ENCODE results near the gene ZNF532. TPM values are rescaled to one million over a fixed set of nuclear protein-coding genes. Genes with fewer than 3 reads are reported as not detected.
"Not testable (repeated sequence)": the region's sequence is repeated elsewhere in the genome, so short reads cannot be mapped to it uniquely, and the experiment has no call there.

Gene ZNF532
- total RNA-seq, 1 donor from 2014 or later, result 89.9 TPM

DNA sequence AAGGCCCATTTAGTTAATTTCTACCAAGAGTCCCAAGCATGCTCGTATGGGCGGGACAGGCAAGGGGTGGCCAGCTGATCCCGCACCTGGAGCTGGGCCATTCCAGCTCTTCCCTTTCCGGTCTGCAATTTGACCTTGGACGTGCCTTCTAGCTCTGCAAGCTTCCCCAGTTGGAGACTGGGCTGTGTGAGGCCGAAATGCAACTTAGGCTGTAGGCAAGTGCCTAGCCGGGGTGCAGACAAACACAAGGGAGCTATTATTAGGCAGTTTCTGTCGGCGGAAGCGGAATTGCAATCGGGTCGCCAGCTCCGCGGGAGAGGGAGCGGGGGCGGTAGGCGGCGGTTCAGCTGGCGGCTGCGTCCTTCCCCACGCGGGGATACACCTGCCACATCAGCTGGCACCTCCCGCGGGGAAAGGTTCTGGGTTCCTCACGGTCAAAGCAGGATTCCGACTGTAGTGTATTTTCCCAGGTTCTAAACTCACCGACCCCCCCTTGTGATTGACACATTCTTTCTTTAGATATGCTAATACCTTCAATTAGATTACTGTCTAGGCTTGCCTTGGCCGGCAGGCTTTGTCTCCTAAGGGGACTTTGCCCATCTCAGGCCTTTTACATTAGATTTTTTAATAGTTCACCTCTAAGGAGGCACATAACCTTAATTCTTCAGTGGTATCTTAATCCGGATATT, 17.1 kb upstream of the ZNF532 start:
- no peak for DNase-seq (ENCODE audit: low read depth)

DNA sequence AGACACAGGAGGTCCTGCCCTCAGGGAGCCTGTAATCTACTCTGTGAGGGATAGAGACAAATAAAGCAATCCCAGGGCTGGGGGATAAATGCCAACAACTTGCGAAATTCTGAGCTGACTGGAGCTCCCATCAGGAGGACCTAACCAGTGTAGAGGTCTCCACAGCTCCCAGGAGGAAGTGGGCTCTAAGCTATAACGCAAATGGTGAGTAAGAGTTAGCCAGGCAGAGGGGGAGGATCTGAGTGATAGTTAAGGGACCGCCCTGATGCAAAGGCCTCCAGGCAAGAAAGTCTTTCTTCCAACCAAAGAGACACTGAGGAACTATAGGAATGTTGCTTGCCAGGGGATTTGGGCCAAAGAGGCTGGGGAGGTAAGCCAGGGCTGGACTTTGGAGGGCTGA, 16.0 kb upstream of the ZNF532 start:
- DNase-seq (ENCODE audit: low read depth), result no peak

GRCh38 chr18:58850786-58851469, 13.7 kb upstream of the ZNF532 start:
- DNase-seq (ENCODE audit: low read depth), result no peak

DNA sequence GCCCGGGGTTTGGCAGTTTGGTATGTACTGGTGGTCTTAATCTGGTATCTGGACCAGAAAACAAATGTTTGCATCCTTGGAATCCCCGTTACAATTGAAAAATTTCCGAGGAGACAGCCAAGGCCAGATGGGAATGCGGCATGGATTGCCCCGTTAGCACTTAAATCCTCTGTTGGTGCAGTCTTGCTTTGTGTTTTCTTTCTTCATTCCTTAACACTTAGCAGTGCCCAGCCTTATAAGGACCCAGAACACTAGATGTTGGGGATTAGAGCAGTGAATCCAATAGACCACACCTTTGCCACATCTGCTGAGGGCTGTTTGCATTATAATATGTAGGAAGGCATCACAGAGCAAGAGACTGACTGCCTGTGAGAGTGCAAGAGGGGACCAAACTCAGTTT, 12.8 kb upstream of the ZNF532 start:
- no peak for DNase-seq (ENCODE audit: low read depth)

- no peak for DNase-seq (ENCODE audit: low read depth)
Measured at GRCh38 chr18:58852629-58853028, 12.0 kb upstream of the ZNF532 start.

DNA sequence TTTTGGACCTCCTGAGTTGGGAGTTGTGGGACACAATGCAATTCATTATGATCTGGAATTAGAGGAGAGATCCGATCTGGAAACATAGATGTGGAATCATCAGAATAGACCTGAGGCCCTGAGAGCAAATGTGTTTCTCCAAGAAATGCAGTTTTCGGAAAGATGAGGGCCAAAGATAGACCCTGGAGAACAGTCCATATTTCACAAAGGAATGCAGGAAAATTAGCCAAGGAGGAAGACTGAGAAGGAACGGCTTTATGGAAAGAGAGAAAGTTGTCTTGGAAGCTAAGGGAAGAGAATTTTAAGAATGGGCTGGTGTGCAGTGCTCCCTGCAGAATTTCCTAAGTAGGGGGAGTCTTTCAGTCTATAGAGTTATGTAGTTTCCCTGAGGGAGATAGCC, 11.1 kb upstream of the ZNF532 start:
- no peak for DNase-seq (ENCODE audit: low read depth)

- DNase-seq (ENCODE audit: low read depth), result not testable (repeated sequence)
Measured at GRCh38 chr18:58855521-58855920, 9.2 kb upstream of the ZNF532 start.

GRCh38 chr18:58856881-58857280, 7.8 kb upstream of the ZNF532 start:
- DNase-seq (ENCODE audit: low read depth), result peak; percentile 38

DNA sequence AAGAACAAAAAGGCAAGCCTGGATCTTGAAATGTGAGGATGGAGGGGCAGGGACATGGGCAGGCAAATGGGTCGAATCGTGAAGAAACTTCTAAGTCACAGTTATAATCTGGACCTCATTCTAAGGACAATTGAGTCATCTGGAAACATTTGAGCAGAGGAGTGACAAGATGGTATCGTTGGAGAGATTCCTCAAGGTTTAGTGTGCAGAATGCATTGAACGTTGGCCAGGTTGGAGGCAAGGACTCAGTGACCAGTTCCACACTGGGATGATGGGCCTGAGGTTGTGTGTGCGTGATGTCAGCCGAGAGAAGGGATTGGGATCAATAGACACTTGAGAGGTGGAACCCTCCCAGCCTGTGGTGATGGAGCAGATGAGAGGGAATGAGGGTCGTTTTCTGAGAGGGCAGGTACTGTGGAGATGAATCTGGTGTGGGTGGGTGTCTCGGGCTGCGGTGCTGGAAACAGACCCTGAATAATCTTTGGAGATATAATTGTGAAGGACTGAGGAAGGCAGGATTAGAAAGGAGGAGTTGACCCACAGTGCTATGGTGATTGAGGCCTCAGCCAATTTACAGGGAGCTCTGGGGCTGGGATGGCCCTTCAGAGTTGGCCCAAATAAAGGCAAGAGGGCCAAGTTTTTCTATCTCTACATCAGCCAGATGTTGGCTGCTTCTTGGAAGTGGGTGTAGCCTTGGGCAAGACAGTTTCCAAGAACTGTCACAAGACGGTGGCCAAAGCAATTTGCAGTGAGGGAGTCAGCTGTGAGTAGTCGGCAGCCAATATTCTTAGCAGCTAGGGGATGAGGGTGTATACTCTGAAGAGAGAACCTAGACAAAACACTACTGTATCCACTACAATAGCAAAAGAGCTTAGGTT, 5.8 kb upstream of the ZNF532 start:
- no peak for DNase-seq (ENCODE audit: low read depth)

- no peak for DNase-seq (ENCODE audit: low read depth)
Measured at GRCh38 chr18:58859907-58860306, 4.8 kb upstream of the ZNF532 start.

GRCh38 chr18:58860747-58861231, 3.9 kb upstream of the ZNF532 start:
- no peak for DNase-seq (ENCODE audit: low read depth)

- DNase-seq (ENCODE audit: low read depth), result no peak
Measured at GRCh38 chr18:58861353-58861752, 3.3 kb upstream of the ZNF532 start.

DNA sequence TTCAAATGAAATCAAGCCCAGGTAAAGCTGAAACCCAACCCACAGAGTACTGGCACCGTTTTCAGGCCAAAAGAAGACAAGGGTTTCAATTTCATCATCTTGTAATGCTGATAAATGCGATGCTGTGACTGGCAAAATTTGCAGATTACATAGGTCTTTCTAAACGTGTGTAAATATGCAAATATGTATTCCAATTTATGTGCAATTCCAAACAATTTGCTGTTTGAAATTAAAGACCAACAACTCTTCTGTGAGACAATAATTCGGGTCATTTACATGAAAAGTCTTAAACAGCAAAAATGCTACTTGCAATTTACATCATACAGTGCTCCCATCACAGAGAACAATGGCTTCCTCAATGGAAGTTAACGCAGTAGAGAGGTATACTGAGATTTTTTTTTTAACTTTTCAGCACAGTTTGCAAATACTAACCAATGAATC, 2.8 kb upstream of the ZNF532 start:
- no peak for DNase-seq (ENCODE audit: low read depth)

GRCh38 chr18:58862356-58862755, 2.3 kb upstream of the ZNF532 start:
- no peak for DNase-seq (ENCODE audit: low read depth)

DNA sequence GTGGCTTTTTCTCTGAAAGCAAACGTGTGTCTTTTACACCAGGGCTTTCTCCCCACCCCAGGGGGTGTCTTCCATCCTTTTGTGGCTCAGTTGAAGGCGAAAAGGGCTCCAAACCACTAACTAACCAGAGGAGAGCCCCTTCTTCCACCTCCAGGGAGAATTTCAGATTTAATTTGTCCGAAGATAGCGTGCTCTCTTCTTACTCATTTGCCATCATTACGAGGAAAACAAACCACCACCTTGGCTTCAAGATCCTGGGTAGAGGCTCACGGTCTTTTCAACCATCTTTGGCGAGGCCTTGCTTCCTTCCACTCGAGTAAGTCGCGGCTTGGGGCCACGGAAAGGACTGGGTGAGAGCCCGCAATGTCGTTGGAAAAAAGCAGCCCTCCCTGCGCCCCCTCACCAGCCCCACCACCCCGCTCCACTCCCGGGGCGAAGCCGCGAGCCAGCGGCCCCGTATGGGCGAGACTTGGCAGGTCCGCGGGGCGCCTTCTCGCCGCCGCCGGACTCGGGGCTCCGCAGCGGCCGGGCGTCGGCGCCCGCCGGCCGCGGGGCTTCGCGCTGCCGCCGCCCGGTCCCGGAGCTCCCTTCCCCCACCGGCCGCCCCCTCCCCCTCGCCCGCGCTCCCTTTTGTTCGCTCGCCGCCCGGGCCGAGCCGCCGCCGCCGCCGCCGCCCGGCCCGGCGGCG, 1.7 kb upstream of the ZNF532 start:
- DNase-seq (ENCODE audit: low read depth), result peak; percentile 40

DNA sequence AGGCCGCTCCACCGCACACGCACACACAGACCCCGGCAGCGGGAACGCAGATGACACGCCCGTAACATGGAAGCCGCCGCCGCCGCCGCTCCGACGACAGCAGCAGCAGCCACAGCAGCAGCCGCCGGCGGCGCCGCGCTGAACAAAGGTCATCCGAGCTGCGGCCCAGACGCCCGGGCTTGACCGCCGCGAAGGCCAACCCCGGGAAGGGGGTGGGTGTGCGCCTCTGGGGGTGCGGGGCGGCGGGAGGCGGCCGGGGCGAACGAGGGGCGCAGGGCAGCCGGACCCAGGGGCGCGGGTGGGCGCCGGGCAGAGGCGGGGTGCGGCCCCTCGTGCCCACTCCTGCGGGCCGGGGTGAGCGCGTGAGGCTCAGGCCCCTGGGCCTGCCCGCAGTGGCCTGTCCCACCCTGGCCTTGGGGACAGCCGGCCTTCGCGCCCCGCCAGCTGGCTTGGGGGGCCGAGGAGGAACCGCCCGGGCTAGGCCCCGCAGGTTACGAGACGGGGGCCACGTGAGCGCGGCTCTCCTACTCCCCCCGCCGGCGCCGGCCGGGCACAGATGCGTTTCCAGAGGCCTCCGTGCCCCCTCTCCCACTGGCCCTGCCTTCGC, 1.0 kb upstream of the ZNF532 start:
- no peak for DNase-seq (ENCODE audit: low read depth)

GRCh38 chr18:58865033-58865590, 435 bp downstream of the ZNF532 start:
- DNase-seq (ENCODE audit: low read depth), result no peak

DNA sequence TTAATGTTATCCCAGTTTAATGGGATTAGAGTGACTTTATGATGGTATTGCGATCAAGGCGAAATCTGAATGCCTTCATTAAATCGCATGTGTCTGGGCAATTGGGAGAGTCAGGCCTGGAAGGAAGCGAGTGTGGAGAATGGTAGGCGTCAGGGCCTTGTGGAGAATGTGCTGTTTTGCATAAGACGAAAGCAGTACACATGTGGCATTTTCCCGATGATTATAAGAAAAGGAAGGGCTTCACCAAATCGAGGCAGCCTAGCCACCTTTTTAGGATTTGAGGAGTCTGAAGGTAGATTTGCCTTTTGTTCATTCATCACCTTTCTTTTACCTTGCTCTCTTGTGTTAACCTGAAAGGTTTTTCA, 1.0 kb downstream of the ZNF532 start:
- DNase-seq (ENCODE audit: low read depth), result no peak

- DNase-seq (ENCODE audit: low read depth), result no peak
Measured at GRCh38 chr18:58866066-58866772, 1.5 kb downstream of the ZNF532 start.

DNA sequence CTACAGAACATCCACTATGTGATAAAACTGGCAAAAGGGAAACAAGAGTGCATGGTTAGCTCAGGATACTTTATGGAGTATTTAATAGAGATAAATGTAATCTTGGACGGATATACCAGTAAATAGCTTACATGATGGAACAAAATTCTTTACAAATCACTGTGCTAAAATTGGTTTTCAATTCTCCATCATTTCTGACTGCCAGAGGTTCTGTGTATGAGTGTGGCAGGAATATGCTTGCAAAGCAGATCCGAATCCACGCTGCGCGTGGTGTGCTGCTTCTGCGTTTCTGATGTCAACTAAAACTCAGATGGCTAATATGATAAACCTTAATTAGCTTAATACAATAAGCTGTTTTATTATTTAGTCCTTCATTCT, 2.1 kb downstream of the ZNF532 start:
- DNase-seq (ENCODE audit: low read depth), result no peak

Measured in renal cortical epithelial cell (primary cell).